GM18517 (cell line): Measurements from ENCODE around the gene LRP2.

Experiments
- ATAC-seq: cut with Tn5 transposase; IDR thresholded peaks from one replicate; pipeline ENCODE4 v1.9.1; 2021; ENCODE audit warnings: mild to moderate bottlenecking, moderate library complexity; ENCODE audit not compliant: unreplicated experiment

The LRP2 gene

DNA sequence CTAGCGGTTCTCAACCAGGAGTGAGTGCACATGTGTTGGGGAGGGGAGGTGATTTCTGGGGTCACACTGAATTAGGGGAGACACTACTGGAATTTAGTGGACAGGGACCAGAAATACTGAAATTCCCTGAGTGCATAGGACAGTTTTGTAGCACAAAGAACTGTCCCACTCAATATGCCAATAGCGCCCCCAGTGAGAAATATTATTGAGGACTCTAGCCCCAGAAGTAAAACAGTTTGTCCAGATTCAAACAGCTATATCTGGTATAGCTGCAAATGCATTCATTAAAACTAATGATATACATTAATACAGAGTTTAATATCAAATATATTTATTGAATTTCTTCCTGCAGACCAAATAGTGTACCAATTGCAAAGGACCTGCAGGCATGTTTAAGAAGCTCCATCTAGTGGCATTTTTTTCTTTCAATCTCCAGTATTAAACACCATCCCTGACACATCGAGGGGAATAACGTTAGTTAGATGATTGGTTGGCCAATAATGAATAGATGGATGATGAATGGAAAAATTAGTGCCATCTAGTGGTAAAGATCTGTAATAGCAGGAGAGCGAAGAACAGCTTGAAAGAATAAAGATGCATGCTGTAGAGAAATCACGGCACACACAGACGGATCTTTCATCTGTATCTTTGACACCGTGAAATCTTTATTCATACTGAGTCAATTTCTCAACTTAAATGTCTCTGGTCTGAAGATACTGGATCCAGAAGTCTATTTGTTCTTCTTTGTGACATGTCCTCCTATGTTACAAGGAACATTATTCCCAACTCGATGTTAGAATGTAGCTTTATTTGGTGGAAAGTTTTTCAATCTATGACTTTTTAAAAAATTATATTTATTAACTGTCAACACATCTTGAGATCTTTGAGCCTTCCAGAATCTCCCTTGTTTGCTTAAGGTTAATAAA, 230.5 kb downstream of the LRP2 start:
- peak; percentile 87 for ATAC-seq

- ATAC-seq = no peak
Observed at GRCh38 chr2:169129703-169130243, 232.6 kb downstream of the LRP2 start.

- ATAC-seq = no peak
Observed at GRCh38 chr2:169119851-169120250, 242.5 kb downstream of the LRP2 start.

- no peak for ATAC-seq
Observed at GRCh38 chr2:169119123-169119760, 243.1 kb downstream of the LRP2 start.

- ATAC-seq = no peak
Observed at GRCh38 chr2:169118060-169118459, 244.3 kb downstream of the LRP2 start.

DNA sequence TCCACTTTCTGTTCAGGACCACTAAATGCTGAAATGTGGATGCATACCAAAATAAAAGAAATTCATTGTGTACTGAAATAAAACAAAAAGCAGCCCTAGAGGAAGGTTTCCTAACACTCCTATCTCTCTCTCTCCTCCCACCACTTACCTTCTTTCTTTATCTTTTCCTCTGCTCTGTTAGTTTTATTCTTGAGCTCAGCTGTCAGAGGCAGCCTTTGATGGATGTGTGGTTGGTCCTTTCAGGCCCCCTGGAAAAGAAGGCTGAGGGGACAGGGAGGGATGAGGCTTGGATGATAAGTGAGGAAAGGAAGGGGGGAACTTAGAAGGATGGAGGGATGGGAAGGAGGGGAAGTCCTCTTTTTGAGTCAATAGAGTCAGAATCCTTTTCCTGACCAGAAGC, 245.3 kb downstream of the LRP2 start:
- ATAC-seq = no peak

GRCh38 chr2:169116327-169116726, 246.0 kb downstream of the LRP2 start:
- no peak for ATAC-seq

DNA sequence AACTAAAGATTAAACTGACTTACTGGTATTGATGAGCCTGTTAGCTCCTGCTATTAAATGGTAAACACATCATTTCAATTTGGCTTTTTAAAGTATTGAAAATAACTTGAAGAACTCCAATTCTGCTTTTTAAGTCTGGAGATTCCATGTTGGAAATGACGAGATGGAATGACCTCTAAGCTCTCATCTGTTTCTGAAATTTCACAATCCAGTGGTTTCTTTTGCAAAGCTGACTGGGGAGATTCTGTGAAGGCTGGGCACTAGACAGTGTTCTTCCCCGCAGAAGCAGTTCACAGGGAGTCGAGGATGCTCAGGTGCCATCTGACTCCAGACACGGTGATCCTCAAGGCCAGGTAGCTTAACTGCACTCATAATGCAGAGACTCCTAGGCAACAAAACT, 248.3 kb downstream of the LRP2 start:
- no peak for ATAC-seq

- ATAC-seq = no peak
Observed at GRCh38 chr2:169112841-169113240, 249.5 kb downstream of the LRP2 start.

- no peak for ATAC-seq
Observed at GRCh38 chr2:169110916-169111315, 251.4 kb downstream of the LRP2 start.

DNA sequence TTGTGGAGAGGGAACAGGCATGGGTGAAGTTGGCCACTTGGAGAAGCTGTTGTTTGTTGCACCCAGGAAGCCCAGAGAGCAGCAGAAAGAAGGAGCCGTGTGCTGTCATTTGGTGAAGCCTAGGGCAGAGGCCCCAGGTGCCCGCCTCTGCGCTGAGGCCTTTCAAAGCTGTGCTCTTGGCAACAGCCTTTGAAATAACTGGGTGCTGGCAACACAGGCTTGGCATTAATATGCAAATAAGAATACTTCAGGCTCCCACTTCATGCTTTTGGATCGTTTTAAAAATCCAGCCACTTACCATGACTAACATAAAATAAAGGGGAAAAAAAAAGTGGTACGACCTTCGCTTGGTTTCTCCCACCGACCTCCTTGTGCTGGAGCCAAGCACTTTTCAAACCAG, 251.9 kb downstream of the LRP2 start:
- no peak for ATAC-seq

- ATAC-seq = peak; percentile 49
Observed at GRCh38 chr2:169109502-169110409, 252.6 kb downstream of the LRP2 start.

DNA sequence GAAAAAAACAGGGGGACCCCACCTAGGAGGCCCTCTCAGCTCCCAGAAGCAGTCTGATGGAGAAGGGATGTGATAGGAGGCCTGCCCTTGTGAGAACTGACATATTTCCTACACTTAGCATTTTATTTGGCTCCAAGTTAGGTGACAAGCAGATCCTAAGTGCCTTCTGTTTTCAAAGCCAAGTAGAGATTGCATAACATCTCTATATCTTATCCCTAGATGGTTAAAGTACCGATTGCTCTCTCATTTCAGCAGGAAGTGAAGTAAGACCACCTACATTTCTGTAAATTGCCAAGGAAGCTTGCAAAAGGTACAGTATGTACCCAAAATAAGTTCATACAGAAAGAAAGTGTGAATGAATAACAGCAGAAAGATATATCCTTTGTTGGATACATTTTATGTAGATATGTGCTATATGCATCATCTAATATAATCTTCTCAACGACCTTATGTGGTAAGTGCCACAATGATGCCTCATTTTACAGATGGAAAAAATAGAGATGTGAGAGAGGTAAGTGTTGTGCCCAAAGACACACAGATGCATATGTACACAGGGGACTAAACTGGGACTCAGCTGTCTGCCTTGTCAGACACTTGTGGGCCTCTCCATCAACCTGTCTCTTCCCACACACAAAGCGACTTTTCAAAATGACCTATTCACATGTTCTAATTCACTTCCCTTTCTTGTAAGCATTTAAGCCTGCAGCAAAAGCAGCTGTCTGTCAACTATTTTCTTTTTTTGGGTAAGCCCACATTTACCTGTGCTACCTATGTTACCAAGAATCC, 254.0 kb downstream of the LRP2 start:
- no peak for ATAC-seq

- ATAC-seq = peak; percentile 85
Observed at GRCh38 chr2:169107645-169108044, 254.7 kb downstream of the LRP2 start.

- no peak for ATAC-seq
Observed at GRCh38 chr2:169106563-169107545, 255.5 kb downstream of the LRP2 start.

DNA sequence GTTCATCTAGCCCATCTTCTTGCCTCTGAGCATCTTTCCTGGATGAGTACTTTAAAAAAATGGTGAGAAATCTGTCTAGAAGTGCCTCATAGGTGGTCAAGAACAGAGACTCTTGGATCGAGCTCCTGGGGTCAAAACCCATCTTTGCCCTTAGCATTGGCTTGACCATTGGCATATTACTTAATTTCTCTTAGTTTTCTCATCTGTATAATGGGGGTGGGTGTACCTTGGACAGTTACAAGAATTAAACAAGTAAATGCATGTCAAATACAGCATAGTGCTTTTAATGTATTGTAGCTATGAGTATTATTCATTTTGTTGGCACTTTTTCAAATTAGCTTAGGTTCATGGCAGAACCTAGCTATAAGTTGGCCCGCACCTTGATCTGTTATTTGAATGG, 256.2 kb downstream of the LRP2 start:
- ATAC-seq = no peak

- ATAC-seq = no peak
Observed at GRCh38 chr2:169105476-169105875, 256.9 kb downstream of the LRP2 start.

DNA sequence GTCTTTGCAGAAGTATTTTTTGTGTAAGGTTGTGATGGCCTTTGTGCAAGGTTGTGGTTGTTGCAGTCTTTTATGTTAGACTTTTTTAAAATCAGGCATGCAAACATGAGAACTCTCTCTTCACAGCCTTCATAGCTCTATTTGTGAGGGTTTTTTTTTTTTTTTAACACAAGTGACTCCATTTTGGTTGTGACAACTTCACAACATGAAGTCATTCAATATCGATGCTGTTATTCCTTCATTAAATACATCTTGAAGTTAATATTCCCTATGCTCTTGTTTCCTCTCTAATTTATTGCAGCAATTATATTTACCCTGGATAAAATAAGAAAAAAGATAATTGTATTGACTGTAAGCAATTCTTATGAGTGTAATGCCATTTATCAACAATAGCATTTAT, 257.5 kb downstream of the LRP2 start:
- ATAC-seq = no peak

DNA sequence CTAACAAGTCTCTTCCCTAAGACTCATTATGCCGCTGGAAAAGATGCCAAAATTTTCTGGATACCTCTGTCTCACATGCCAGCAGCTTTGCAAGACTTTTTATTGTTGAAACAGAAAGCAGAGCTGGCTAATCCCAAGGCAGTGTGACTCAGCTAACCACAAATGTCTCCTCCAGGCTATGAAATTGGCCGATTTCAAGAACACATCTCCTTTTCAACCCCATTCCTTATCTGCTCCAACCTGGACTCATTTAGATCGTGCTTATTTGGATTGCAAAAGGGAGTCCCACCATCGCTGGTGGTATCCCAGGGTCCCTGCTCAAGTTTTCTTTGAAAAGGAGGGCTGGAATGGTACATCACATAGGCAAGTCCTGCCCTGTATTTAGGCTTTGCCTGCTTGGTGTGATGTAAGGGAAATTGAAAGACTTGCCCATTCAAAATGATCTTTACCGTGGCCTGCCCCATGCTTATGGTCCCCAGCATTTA, 266.7 kb downstream of the LRP2 start:
- ATAC-seq = no peak
